Measurements from ENCODE around the gene UFD1.

UFD1 gene

GRCh38 chr22:19451570-19451969 is 27.4 kb downstream of the UFD1 start:
- Histone ChIP-seq H3K27me3 (no peaks in the 10 kb centered on the region), H3K4me1 (no peaks in the 10 kb centered on the region), H3K9me3 (no peaks in the 10 kb centered on the region), H3K36me3 (peaks cover 54% of the 10 kb centered on the region), H3K4me3 (ENCODE audit: low read depth, low read length) (no peak overlapping the region)
- no peak for TF ChIP-seq CTCF (IDR thresholded peaks at IDR 0.05; ENCODE audit: low read depth, low read length)
- DNase-seq: no peak

GRCh38 chr22:19450363-19451175 is 28.4 kb downstream of the UFD1 start:
- Histone ChIP-seq H3K4me3 (ENCODE audit: low read depth, low read length) (no peak overlapping the region), H3K4me1 (no peaks in the 10 kb centered on the region), H3K9me3 (no peaks in the 10 kb centered on the region), H3K36me3 (peaks cover 44% of the 10 kb centered on the region), H3K27me3 (no peaks in the 10 kb centered on the region)
- DNase-seq: no peak
- no peak for TF ChIP-seq CTCF (IDR thresholded peaks at IDR 0.05; ENCODE audit: low read depth, low read length)

GRCh38 chr22:19449422-19449767 is 29.6 kb downstream of the UFD1 start:
- DNase-seq: no peak
- Histone ChIP-seq H3K9me3 (no peaks in the 10 kb centered on the region), H3K4me3 (ENCODE audit: low read depth, low read length) (no peak overlapping the region), H3K36me3 (peaks cover 32% of the 10 kb centered on the region), H3K4me1 (no peaks in the 10 kb centered on the region), H3K27me3 (no peaks in the 10 kb centered on the region)
- no peak for TF ChIP-seq CTCF (IDR thresholded peaks at IDR 0.05; ENCODE audit: low read depth, low read length)

- Histone ChIP-seq H3K4me1 (no peaks in the 10 kb centered on the region), H3K27me3 (no peaks in the 10 kb centered on the region), H3K4me3 (ENCODE audit: low read depth, low read length) (peak overlapping the region; percentile 90), H3K36me3 (peaks cover 32% of the 10 kb centered on the region), H3K9me3 (no peaks in the 10 kb centered on the region)
- TF ChIP-seq CTCF (IDR thresholded peaks at IDR 0.05; ENCODE audit: low read depth, low read length): no peak
- DNase-seq: no peak
Observed at GRCh38 chr22:19448739-19449421, 30.1 kb downstream of the UFD1 start.

GRCh38 chr22:19448076-19448607 is 30.9 kb downstream of the UFD1 start:
- H3K9me3 ChIP-seq: no peaks in the 10 kb centered on the region
- DNase-seq: peak; percentile 83
- no peaks in the 10 kb centered on the region for H3K4me1 ChIP-seq

More at GRCh38 chr22:19448076-19448607, 30.9 kb downstream of the UFD1 start:
- H3K4me3 ChIP-seq (ENCODE audit: low read depth, low read length): peak overlapping the region; percentile 90
- no peak for TF ChIP-seq CTCF (IDR thresholded peaks at IDR 0.05; ENCODE audit: low read depth, low read length)
- H3K27me3 ChIP-seq: no peaks in the 10 kb centered on the region
- peaks cover 32% of the 10 kb centered on the region for H3K36me3 ChIP-seq
